Pulmonary artery endothelial cell (primary cell): ENCODE data around the gene HSD17B14. TPM values are rescaled to one million over a fixed set of nuclear protein-coding genes. Genes with fewer than 3 reads are reported as not detected.
A peak's percentile ranks its signal among the peaks of the same experiment; 100 is the strongest.
"Not testable (repeated sequence)": the region's sequence is repeated elsewhere in the genome, so short reads cannot be mapped to it uniquely, and the experiment has no call there.

Experiments used
- DNase-seq: peaks from one replicate; pipeline ENCODE4 v3.0.0-alpha.2; 2011; ENCODE audit warnings: low read depth, low spot score
- total RNA-seq: library from RNA; depleted of rRNA; stranded (reverse); fragments of >200 nt; gene quantifications from 2 replicates; pipeline ENCODE4 v1.2.3, GENCODE V29; 2014

Gene HSD17B14
- total RNA-seq, 1 donor from 2014 or later, result 6.4 TPM

- no peak for DNase-seq
These were observed 31.4 kb upstream of the HSD17B14 start for GRCh38 chr19:48867746-48868113.

- no peak for DNase-seq
These were observed 30.9 kb upstream of the HSD17B14 start for GRCh38 chr19:48867123-48867745.

- DNase-seq, result no peak
These were observed 30.4 kb upstream of the HSD17B14 start for GRCh38 chr19:48866692-48867091.

GRCh38 chr19:48862827-48863226 lies 26.5 kb upstream of the HSD17B14 start:
- no peak for DNase-seq

GRCh38 chr19:48861313-48861712 lies 25.0 kb upstream of the HSD17B14 start:
- DNase-seq, result no peak

- DNase-seq, result no peak
These were observed 23.7 kb upstream of the HSD17B14 start for GRCh38 chr19:48859711-48860572.

GRCh38 chr19:48858984-48859710 lies 22.9 kb upstream of the HSD17B14 start:
- DNase-seq, result no peak

GRCh38 chr19:48856921-48857320 lies 20.6 kb upstream of the HSD17B14 start:
- no peak for DNase-seq

- DNase-seq, result no peak
These were observed 17.8 kb upstream of the HSD17B14 start for GRCh38 chr19:48854103-48854502.

GRCh38 chr19:48853483-48853882 lies 17.2 kb upstream of the HSD17B14 start:
- DNase-seq, result no peak

- DNase-seq, result no peak
These were observed 16.0 kb upstream of the HSD17B14 start for GRCh38 chr19:48852292-48852691.

- DNase-seq, result not testable (repeated sequence)
These were observed 10.4 kb upstream of the HSD17B14 start for GRCh38 chr19:48846659-48847058.

GRCh38 chr19:48845384-48845783 lies 9.1 kb upstream of the HSD17B14 start:
- no peak for DNase-seq

GRCh38 chr19:48844472-48844871 lies 8.2 kb upstream of the HSD17B14 start:
- no peak for DNase-seq

GRCh38 chr19:48842789-48843162 lies 6.5 kb upstream of the HSD17B14 start:
- DNase-seq, result no peak

- no peak for DNase-seq
These were observed 5.3 kb upstream of the HSD17B14 start for GRCh38 chr19:48841571-48841970.

GRCh38 chr19:48841047-48841446 lies 4.8 kb upstream of the HSD17B14 start:
- DNase-seq, result no peak

- no peak for DNase-seq
These were observed 1.4 kb upstream of the HSD17B14 start for GRCh38 chr19:48837687-48838086.

- peak; percentile 56 for DNase-seq
These were observed 797 bp upstream of the HSD17B14 start for GRCh38 chr19:48837051-48837524.

GRCh38 chr19:48835734-48836088 lies 580 bp downstream of the HSD17B14 start:
- peak; percentile 51 for DNase-seq

GRCh38 chr19:48833977-48834376 lies 2.3 kb downstream of the HSD17B14 start:
- no peak for DNase-seq

- no peak for DNase-seq
These were observed 3.2 kb downstream of the HSD17B14 start for GRCh38 chr19:48833049-48833448.
